ENCODE results near the gene BICRA. TPM values are rescaled to one million over a fixed set of nuclear protein-coding genes. Genes with fewer than 3 reads are reported as not detected.

The BICRA gene
- total RNA-seq, 1 experiment from 2014 or later = 14.4 TPM

DNA sequence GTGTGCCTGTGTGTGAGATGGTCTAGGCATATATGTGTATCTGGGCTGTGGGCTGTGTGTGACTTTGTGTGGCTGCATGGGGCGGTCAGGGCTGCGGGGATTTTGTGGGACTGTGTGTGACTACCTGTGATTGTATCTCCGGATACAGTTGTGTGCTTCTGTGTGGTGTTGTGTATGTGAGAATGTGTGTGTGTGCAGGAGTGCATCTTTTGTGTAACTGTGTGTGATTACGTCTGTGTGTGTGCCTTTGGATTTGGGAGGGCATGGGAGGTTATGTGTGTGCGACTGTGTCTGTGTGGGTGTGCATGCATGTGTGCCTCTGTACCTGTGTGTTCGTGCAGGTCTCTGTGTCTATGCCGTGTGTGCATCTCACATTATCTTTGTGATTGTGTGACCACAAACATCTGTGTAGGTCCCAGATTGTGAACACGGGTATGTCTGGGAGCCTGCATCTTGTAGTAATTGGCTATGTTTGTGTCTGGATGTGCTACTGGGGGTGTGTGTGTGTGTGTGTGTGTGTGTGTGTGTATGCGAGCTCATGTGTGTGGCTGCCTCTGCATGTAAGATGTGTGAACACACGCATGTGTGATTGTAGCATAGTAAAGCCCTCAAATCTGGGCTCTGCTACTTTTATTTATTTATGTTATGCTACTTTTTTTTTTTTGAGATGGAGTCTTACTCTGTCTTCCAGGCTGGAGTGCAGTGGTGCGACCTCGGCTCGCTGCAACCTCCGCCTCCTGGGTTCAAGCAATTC lies 111.9 kb downstream of the BICRA start:
- Histone ChIP-seq H2AFZ (no peak overlapping the region), H3K27me3 (ENCODE audit: insufficient read depth, low read depth) (no peaks in the 10 kb centered on the region), H3K4me2 (no peak overlapping the region), H3K9me3 (ENCODE audit: insufficient read depth, low read depth) (no peaks in the 10 kb centered on the region), H4K20me1 (ENCODE audit: insufficient read depth) (no peaks in the 10 kb centered on the region), H3K4me1 (replicated peaks; ENCODE audit: insufficient read depth) (peaks cover 19% of the 10 kb centered on the region), H3K79me2 (ENCODE audit: low read depth) (no peaks in the 10 kb centered on the region), H3K4me3 (no peak overlapping the region), H3K36me3 (ENCODE audit: low read depth) (no peaks in the 10 kb centered on the region), H3F3A (ENCODE audit: insufficient read depth, low read depth) (peaks cover 27% of the 10 kb centered on the region), H3K27ac (no peak overlapping the region), H3K9me2 (ENCODE audit: insufficient read depth) (no peaks in the 10 kb centered on the region)
- no TSS peak for BruUV-seq (replicated peaks)
- intact Hi-C loops (cut with micrococcal nuclease; ENCODE audit: unreplicated experiment) = no loop called here
- ChIA-PET CTCF (interaction anchor here (0.6 kb wide), 1 partner anchor 434 kb away, joined by 3 read pairs; no protein-coding TSS in a partner anchor), POLR2A (ENCODE audit: unreplicated experiment) (no interaction called here)
- no peak for DNase-seq
- TF ChIP-seq, protein P1, sequence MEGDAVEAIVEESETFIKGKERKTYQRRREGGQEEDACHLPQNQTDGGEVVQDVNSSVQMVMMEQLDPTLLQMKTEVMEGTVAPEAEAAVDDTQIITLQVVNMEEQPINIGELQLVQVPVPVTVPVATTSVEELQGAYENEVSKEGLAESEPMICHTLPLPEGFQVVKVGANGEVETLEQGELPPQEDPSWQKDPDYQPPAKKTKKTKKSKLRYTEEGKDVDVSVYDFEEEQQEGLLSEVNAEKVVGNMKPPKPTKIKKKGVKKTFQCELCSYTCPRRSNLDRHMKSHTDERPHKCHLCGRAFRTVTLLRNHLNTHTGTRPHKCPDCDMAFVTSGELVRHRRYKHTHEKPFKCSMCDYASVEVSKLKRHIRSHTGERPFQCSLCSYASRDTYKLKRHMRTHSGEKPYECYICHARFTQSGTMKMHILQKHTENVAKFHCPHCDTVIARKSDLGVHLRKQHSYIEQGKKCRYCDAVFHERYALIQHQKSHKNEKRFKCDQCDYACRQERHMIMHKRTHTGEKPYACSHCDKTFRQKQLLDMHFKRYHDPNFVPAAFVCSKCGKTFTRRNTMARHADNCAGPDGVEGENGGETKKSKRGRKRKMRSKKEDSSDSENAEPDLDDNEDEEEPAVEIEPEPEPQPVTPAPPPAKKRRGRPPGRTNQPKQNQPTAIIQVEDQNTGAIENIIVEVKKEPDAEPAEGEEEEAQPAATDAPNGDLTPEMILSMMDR (conservative IDR thresholded peaks at IDR 0.05) = no peak
- TF ChIP-seq EZH2 (IDR thresholded peaks at IDR 0.05; ENCODE audit: low read depth) = no peak

DNA sequence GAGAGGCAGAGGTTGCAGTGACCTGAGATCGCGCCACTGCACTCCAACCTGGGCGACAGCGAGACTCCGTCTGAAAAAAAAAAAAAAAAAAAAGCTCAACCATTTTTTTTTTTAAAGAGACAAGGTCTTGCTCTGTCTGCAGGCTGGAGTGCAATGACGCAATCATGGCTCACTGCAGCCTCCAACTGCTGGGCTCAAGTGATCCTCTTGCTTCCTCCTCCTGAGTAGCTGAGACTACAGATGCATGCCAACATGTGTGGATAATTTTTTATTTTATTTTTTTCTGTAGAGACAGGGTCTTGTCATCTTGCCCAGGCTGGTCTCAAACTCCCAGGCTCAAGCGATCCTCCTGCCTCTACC lies 114.6 kb downstream of the BICRA start:
- no TSS peak for BruUV-seq (replicated peaks)
- POLR2A ChIA-PET (ENCODE audit: unreplicated experiment) = interaction anchor here (0.5 to 0.8 kb wide), 5 partner anchors 20 to 466 kb away, joined by 3 to 6 read pairs (median 4); no protein-coding TSS in a partner anchor
- H3K4me2 ChIP-seq = peak overlapping the region; percentile 91
- peak overlapping the region; percentile 56 for H3K4me3 ChIP-seq
- peaks cover 38% of the 10 kb centered on the region for H3F3A ChIP-seq (ENCODE audit: insufficient read depth, low read depth)
- no peaks in the 10 kb centered on the region for H3K27me3 ChIP-seq (ENCODE audit: insufficient read depth, low read depth)
- DNase-seq = peak; percentile 58 to 83
- intact Hi-C loops (cut with micrococcal nuclease; ENCODE audit: unreplicated experiment) = no loop called here
- H3K79me2 ChIP-seq (ENCODE audit: low read depth) = no peaks in the 10 kb centered on the region
- no peaks in the 10 kb centered on the region for H3K9me2 ChIP-seq (ENCODE audit: insufficient read depth)
- H4K20me1 ChIP-seq (ENCODE audit: insufficient read depth) = no peaks in the 10 kb centered on the region
- CTCF ChIA-PET = interaction anchor here (0.6 kb wide), 4 partner anchors 17 to 409 kb away, joined by 3 to 7 read pairs (median 4); no protein-coding TSS in a partner anchor
- peak overlapping the region; percentile 53 for H3K27ac ChIP-seq
- no peaks in the 10 kb centered on the region for H3K9me3 ChIP-seq (ENCODE audit: insufficient read depth, low read depth)
- H3K4me1 ChIP-seq (replicated peaks; ENCODE audit: insufficient read depth) = peaks cover 38% of the 10 kb centered on the region
- peak overlapping the region; percentile 82; the same call in 1 of the 2 replicates for H2AFZ ChIP-seq
- TF ChIP-seq, protein P1 (conservative IDR thresholded peaks at IDR 0.05) = no peak
- TF ChIP-seq EZH2 (IDR thresholded peaks at IDR 0.05; ENCODE audit: low read depth) = no peak
- no peaks in the 10 kb centered on the region for H3K36me3 ChIP-seq (ENCODE audit: low read depth)

DNA sequence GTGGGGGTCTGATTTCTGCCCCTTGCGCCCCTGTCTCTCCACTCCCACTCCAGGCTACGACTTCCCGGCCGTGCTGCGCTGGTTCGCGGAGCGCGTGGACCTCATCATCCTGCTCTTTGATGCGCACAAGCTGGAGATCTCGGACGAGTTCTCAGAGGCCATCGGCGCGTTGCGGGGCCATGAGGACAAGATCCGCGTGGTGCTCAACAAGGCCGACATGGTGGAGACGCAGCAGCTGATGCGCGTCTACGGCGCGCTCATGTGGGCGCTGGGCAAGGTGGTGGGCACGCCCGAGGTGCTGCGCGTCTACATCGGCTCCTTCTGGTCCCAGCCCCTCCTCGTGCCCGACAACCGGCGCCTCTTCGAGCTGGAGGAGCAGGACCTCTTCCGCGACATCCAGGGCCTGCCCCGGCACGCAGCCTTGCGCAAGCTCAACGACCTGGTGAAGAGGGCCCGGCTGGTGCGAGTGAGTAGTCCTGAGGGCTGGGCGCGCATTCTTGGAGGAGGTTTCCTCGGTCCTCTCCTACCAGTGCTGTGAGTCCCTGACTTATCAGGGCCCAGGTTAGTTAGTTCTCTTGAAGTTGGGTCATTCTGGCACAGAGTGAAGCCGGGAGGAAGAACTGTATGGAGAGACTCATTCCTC lies 116.9 kb downstream of the BICRA start:
- Histone ChIP-seq H3K27ac (no peak overlapping the region), H2AFZ (no peak overlapping the region), H3K9me3 (ENCODE audit: insufficient read depth, low read depth) (no peaks in the 10 kb centered on the region), H3K4me1 (replicated peaks; ENCODE audit: insufficient read depth) (peaks cover 49% of the 10 kb centered on the region), H3K79me2 (ENCODE audit: low read depth) (no peaks in the 10 kb centered on the region), H3K27me3 (ENCODE audit: insufficient read depth, low read depth) (no peaks in the 10 kb centered on the region), H3F3A (ENCODE audit: insufficient read depth, low read depth) (peaks cover 53% of the 10 kb centered on the region), H3K36me3 (ENCODE audit: low read depth) (no peaks in the 10 kb centered on the region), H3K4me3 (no peak overlapping the region), H3K9me2 (ENCODE audit: insufficient read depth) (no peaks in the 10 kb centered on the region), H4K20me1 (ENCODE audit: insufficient read depth) (no peaks in the 10 kb centered on the region), H3K4me2 (no peak overlapping the region)
- DNase-seq = no peak
- ChIA-PET CTCF (no interaction called here), POLR2A (ENCODE audit: unreplicated experiment) (no interaction called here)
- no TSS peak for BruUV-seq (replicated peaks)
- TF ChIP-seq EZH2 (IDR thresholded peaks at IDR 0.05; ENCODE audit: low read depth) = no peak
- TF ChIP-seq, protein P1 (conservative IDR thresholded peaks at IDR 0.05) = no peak
- intact Hi-C loops (cut with micrococcal nuclease; ENCODE audit: unreplicated experiment) = no loop called here
